Type B pancreatic cell (in vitro differentiated cells): ENCODE results near the gene RHEX. TPM values are rescaled to one million over a fixed set of nuclear protein-coding genes. Genes with fewer than 3 reads are reported as not detected.

ENCODE experiments used
- DNase-seq: peaks from one replicate; pipeline ENCODE4 v3.0.0; 2021; ENCODE audit warnings: mixed read lengths; ENCODE audit not compliant: unreplicated experiment; ENCODE audit errors: extremely low spot score
- H3K27ac Mint-ChIP-seq: 2 replicates; pipeline ENCODE4 v1.8.0; 2021; ENCODE audit warnings: mild to moderate bottlenecking, mixed read lengths
- H3K27me3 Mint-ChIP-seq: 2 replicates; pipeline ENCODE4 v1.8.0; 2021; ENCODE audit warnings: mixed read lengths
- H3K36me3 Mint-ChIP-seq: 2 replicates; pipeline ENCODE4 v1.8.0; 2021; ENCODE audit warnings: mixed read lengths
- H3K4me1 Mint-ChIP-seq: one replicate; pipeline ENCODE4 v1.8.0; 2021; ENCODE audit warnings: mixed read lengths; ENCODE audit not compliant: unreplicated experiment
- H3K4me3 Mint-ChIP-seq: 2 replicates; pipeline ENCODE4 v1.8.0; 2021; ENCODE audit warnings: mild to moderate bottlenecking, mixed read lengths
- H3K9me3 Mint-ChIP-seq: 2 replicates; pipeline ENCODE4 v1.8.0; 2021; ENCODE audit warnings: mixed read lengths
- CTCF ChIP-seq: fragments of 200-600 bp; sonication (generic); conservative IDR thresholded peaks from 2 replicates; pipeline ENCODE4 v1.5.0; 2021; ENCODE audit warnings: antibody characterized with exemption, mild to moderate bottlenecking
- total RNA-seq: library from RNA; stranded (reverse); gene quantifications from 2 replicates; pipeline ENCODE4 v1.2.1, GENCODE V29; 2021; ENCODE audit warnings: low replicate concordance

The RHEX gene
- total RNA-seq, 1 donor from 2014 or later: not detected

GRCh38 chr1:206039046-206039973 is 13.7 kb upstream of the RHEX start:
- TF ChIP-seq CTCF: no peak
- DNase-seq: no peak
- no peaks in the 10 kb centered on the region for H3K36me3 Mint-ChIP-seq
- H3K27me3 Mint-ChIP-seq: peaks cover 22% of the 10 kb centered on the region
- no peaks in the 10 kb centered on the region for H3K9me3 Mint-ChIP-seq
- H3K4me1 Mint-ChIP-seq: peaks cover 28% of the 10 kb centered on the region
- no peak overlapping the region for H3K4me3 Mint-ChIP-seq
- H3K27ac Mint-ChIP-seq: no peak overlapping the region

- Mint-ChIP-seq H3K4me1 (peaks cover 22% of the 10 kb centered on the region), H3K9me3 (no peaks in the 10 kb centered on the region), H3K36me3 (no peaks in the 10 kb centered on the region), H3K27me3 (peaks cover 16% of the 10 kb centered on the region), H3K4me3 (no peak overlapping the region), H3K27ac (no peak overlapping the region)
- no peak for TF ChIP-seq CTCF
- DNase-seq: no peak
Measured at GRCh38 chr1:206040328-206040727, 12.6 kb upstream of the RHEX start.

GRCh38 chr1:206041640-206042039 is 11.3 kb upstream of the RHEX start:
- Mint-ChIP-seq H3K27ac (no peak overlapping the region), H3K36me3 (no peaks in the 10 kb centered on the region), H3K4me1 (peaks cover 21% of the 10 kb centered on the region), H3K4me3 (no peak overlapping the region), H3K27me3 (peaks cover 13% of the 10 kb centered on the region), H3K9me3 (no peaks in the 10 kb centered on the region)
- DNase-seq: no peak
- TF ChIP-seq CTCF: no peak

- DNase-seq: no peak
- peaks cover 5% of the 10 kb centered on the region for H3K4me1 Mint-ChIP-seq
- no peak for TF ChIP-seq CTCF
- no peak overlapping the region for H3K27ac Mint-ChIP-seq
- H3K36me3 Mint-ChIP-seq: no peaks in the 10 kb centered on the region
- no peaks in the 10 kb centered on the region for H3K27me3 Mint-ChIP-seq
- no peaks in the 10 kb centered on the region for H3K9me3 Mint-ChIP-seq
- H3K4me3 Mint-ChIP-seq: no peak overlapping the region
Measured at GRCh38 chr1:206047271-206047670, 5.7 kb upstream of the RHEX start.

- Mint-ChIP-seq H3K4me3 (no peak overlapping the region), H3K36me3 (no peaks in the 10 kb centered on the region), H3K4me1 (peaks cover 5% of the 10 kb centered on the region), H3K27me3 (no peaks in the 10 kb centered on the region), H3K9me3 (no peaks in the 10 kb centered on the region), H3K27ac (no peak overlapping the region)
- no peak for TF ChIP-seq CTCF
- no peak for DNase-seq
Measured at GRCh38 chr1:206048582-206048981, 4.4 kb upstream of the RHEX start.
